ENCODE results near the gene GTSE1. TPM values are rescaled to one million over a fixed set of nuclear protein-coding genes. Genes with fewer than 3 reads are reported as not detected.

GTSE1 gene
- total RNA-seq, 1 experiment from 2014 or later = 20.6 TPM

- Histone ChIP-seq H4K20me1 (ENCODE audit: low read length) (no peaks in the 10 kb centered on the region), H3K4me3 (ENCODE audit: low read length) (no peak overlapping the region), H3K9me3 (ENCODE audit: low read length) (no peaks in the 10 kb centered on the region), H3K79me2 (ENCODE audit: low read length) (0 out of 2 replicates have a peak, but pooled peaks cover 4% of the 10 kb centered on the region), H3K9me2 (replicated peaks; ENCODE audit: low read length) (no peaks in the 10 kb centered on the region), H3K27me3 (ENCODE audit: low read length) (no peaks in the 10 kb centered on the region), H3K27ac (ENCODE audit: low read length) (no peak overlapping the region), H3K4me1 (ENCODE audit: insufficient read depth, low read length) (no peaks in the 10 kb centered on the region), H3F3A (ENCODE audit: low read length, unreplicated experiment) (no peaks in the 10 kb centered on the region), H2AFZ (ENCODE audit: low read length) (no peak overlapping the region), H3K36me3 (ENCODE audit: low read depth, low read length) (peaks cover 27% of the 10 kb centered on the region; the same call in 1 of the 2 replicates), H3K9ac (ENCODE audit: low read length) (no peak overlapping the region), H3K4me2 (ENCODE audit: low read length) (no peak overlapping the region)
- TF ChIP-seq CTCF (conservative IDR thresholded peaks at IDR 0.05; ENCODE audit: low read depth, low read length) (no peak), EZH2 (IDR thresholded peaks at IDR 0.05; ENCODE audit: low read length, unreplicated experiment) (no peak), EZH2phosphoT487 (IDR thresholded peaks at IDR 0.05; ENCODE audit: borderline replicate concordance, low read length) (no peak)
- DNase-seq (no peak), ATAC-seq (no peak)
- intact Hi-C loops (cut with micrococcal nuclease) = no loop called here
- CTCF ChIA-PET = no interaction called here
- no TSS peak for BruUV-seq (replicated peaks)
- POLR2A ChIA-PET (ENCODE audit: unreplicated experiment) = no interaction called here
Measured at GRCh38 chr22:46320166-46320710, 23.6 kb downstream of the GTSE1 start.

- ChIA-PET CTCF (no interaction called here), POLR2A (ENCODE audit: unreplicated experiment) (no interaction called here)
- H3K27me3 ChIP-seq (ENCODE audit: low read length) = no peaks in the 10 kb centered on the region
- no peak overlapping the region for H2AFZ ChIP-seq (ENCODE audit: low read length)
- TF ChIP-seq EZH2 (IDR thresholded peaks at IDR 0.05; ENCODE audit: low read length, unreplicated experiment) (no peak), EZH2phosphoT487 (IDR thresholded peaks at IDR 0.05; ENCODE audit: borderline replicate concordance, low read length) (no peak), CTCF (conservative IDR thresholded peaks at IDR 0.05; ENCODE audit: low read depth, low read length) (no peak)
- H3K36me3 ChIP-seq (ENCODE audit: low read depth, low read length) = peaks cover 24% of the 10 kb centered on the region; the same call in 1 of the 2 replicates
- H3K9ac ChIP-seq (ENCODE audit: low read length) = no peak overlapping the region
- H3F3A ChIP-seq (ENCODE audit: low read length, unreplicated experiment) = no peaks in the 10 kb centered on the region
- no peaks in the 10 kb centered on the region for H3K9me3 ChIP-seq (ENCODE audit: low read length)
- no peak overlapping the region for H3K4me3 ChIP-seq (ENCODE audit: low read length)
- no peak overlapping the region for H3K4me2 ChIP-seq (ENCODE audit: low read length)
- no peaks in the 10 kb centered on the region for H3K9me2 ChIP-seq (replicated peaks; ENCODE audit: low read length)
- no peak for ATAC-seq
- no peaks in the 10 kb centered on the region for H3K4me1 ChIP-seq (ENCODE audit: insufficient read depth, low read length)
- no peak overlapping the region for H3K27ac ChIP-seq (ENCODE audit: low read length)
- intact Hi-C loops (cut with micrococcal nuclease) = no loop called here
- H4K20me1 ChIP-seq (ENCODE audit: low read length) = no peaks in the 10 kb centered on the region
- no TSS peak for BruUV-seq (replicated peaks)
- 0 out of 2 replicates have a peak, but pooled peaks cover 4% of the 10 kb centered on the region for H3K79me2 ChIP-seq (ENCODE audit: low read length)
- no peak for DNase-seq
Measured at GRCh38 chr22:46320716-46321386, 24.2 kb downstream of the GTSE1 start.

GRCh38 chr22:46322711-46323110, 26.0 kb downstream of the GTSE1 start:
- Histone ChIP-seq H2AFZ (ENCODE audit: low read length) (no peak overlapping the region), H3K4me3 (ENCODE audit: low read length) (no peak overlapping the region), H3K4me2 (ENCODE audit: low read length) (no peak overlapping the region), H3K4me1 (ENCODE audit: insufficient read depth, low read length) (no peaks in the 10 kb centered on the region), H3K9ac (ENCODE audit: low read length) (no peak overlapping the region), H4K20me1 (ENCODE audit: low read length) (no peaks in the 10 kb centered on the region), H3K27ac (ENCODE audit: low read length) (no peak overlapping the region), H3K27me3 (ENCODE audit: low read length) (no peaks in the 10 kb centered on the region), H3K9me3 (ENCODE audit: low read length) (no peaks in the 10 kb centered on the region), H3K79me2 (ENCODE audit: low read length) (0 out of 2 replicates have a peak, but pooled peaks cover 4% of the 10 kb centered on the region), H3K9me2 (replicated peaks; ENCODE audit: low read length) (no peaks in the 10 kb centered on the region), H3F3A (ENCODE audit: low read length, unreplicated experiment) (no peaks in the 10 kb centered on the region), H3K36me3 (ENCODE audit: low read depth, low read length) (peaks cover 13% of the 10 kb centered on the region; the same call in 1 of the 2 replicates)
- ChIA-PET POLR2A (ENCODE audit: unreplicated experiment) (no interaction called here), CTCF (no interaction called here)
- intact Hi-C loops (cut with micrococcal nuclease) = no loop called here
- BruUV-seq (replicated peaks) = no TSS peak
- TF ChIP-seq EZH2phosphoT487 (IDR thresholded peaks at IDR 0.05; ENCODE audit: borderline replicate concordance, low read length) = no peak
- TF ChIP-seq EZH2 (IDR thresholded peaks at IDR 0.05; ENCODE audit: low read length, unreplicated experiment) = no peak
- no peak for TF ChIP-seq CTCF (conservative IDR thresholded peaks at IDR 0.05; ENCODE audit: low read depth, low read length)
- ATAC-seq (no peak), DNase-seq (no peak)
